ENCODE results near the gene FBXW8. TPM values are rescaled to one million over a fixed set of nuclear protein-coding genes. Genes with fewer than 3 reads are reported as not detected.

FBXW8 gene
- total and polyA plus RNA-seq, 5 donors = 3.3 to 10.2 (median 7.5) TPM

DNA sequence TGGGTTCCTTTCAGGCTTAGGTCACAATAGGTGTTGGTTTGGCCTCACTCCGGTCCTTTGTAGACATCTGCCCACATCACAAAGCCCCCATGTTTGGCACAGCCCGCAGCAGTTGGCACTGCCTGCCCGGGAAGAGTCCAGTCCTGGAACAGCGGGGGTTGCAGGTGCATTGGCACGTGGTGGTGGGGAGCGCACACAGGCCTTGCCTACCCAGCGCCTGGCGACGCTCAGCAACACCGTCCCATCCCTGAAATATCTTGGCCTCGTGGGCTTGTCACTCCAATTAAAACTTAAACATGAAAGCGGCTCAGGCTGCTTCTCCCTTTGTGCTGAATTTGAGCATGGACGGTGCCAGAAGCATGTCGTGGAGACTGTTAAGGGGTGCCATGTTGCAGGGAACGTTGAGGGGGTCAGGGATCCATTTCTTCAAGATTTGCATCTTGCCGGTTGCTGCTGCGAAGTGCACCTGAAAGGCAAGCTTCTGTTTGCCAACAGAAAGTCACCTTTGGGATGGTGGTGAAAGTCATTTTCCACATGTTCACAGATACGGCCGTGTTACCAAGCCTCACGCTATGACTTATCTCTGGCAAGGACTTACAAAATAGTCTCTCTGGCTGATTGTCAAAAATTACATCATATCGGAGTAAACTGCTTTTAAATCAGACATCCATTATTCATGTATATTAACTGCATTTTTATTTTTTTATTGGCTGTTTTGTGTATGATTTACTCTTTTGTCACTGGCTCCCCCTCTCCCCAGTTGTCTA is 91.5 kb downstream of the FBXW8 start:
- Histone ChIP-seq H3K4me1 (ENCODE audit: control insufficient read depth, insufficient read depth, low read length) (no peaks in the 10 kb centered on the region), H3K27me3 (ENCODE audit: control insufficient read depth, insufficient read depth) (no peaks in the 10 kb centered on the region), H3K27ac (ENCODE audit: low read length) (no peak overlapping the region), H3K9me3 (ENCODE audit: control insufficient read depth, low read length) (no peaks in the 10 kb centered on the region), H3K4me3 (ENCODE audit: low read length) (no peak overlapping the region)
- ATAC-seq = peak in 1 of 2 donors; percentile 25
- intact Hi-C loops (cut with DNase I) = no loop called here
- no peak for DNase-seq
- 66% methylated on average over 21 of the region's 21 CpGs for WGBS

DNA sequence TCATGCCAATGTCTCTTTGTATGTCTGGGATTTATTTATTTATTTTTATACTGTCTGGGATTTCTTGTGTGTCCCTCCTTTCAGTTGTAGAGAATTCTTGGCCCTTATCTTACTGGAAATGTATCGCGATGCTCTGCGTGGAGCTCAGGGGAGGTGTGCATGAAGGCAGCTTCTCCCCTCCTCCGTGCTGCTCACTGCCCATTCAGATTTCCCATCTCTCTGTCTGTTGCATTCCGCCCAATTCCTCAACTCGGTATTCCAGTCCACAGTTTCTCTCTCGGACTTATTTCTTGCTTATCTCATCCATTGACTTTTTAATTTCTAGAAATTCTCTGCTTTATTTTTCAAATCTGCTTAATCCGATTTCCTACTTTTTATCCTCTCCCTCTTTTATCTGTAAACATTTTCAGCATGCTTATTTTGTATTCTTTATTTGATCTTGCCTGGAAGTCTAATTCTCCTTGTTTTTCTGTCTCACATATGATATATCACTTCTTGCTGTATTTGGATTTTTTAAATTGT is 93.2 kb downstream of the FBXW8 start:
- intact Hi-C loops (cut with DNase I) = no loop called here
- 86% methylated on average over 8 of the region's 8 CpGs for WGBS
- no peak for ATAC-seq

DNA sequence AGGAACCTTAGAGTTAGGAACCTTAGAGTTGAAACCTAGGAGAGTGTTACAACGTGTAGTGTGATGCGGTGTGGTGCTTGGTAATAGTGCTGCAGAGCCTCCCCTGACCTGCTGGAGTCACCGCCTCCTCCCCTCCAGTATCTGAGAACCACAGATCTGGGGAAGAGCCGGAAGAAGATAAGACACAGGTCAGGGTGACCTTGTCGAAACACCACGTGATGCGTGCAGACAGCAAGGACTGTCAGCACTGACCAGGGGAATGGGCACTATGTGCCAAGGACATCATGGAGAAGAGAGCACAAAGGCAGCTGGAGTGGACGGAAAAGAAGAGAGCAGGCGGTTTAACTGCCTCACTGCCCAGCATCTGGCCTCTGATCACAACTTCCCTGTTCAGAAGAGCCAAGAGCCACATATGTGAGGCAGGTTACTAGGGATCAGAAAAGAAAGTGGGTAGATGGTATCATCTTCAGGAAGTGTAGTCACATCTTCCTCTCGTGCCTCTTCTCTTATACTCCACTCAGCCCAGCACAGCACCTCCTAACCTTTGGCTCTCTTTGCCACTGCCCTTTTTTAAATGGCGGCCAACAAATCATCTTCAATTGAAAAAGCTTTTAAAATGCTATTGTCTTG is 94.8 kb downstream of the FBXW8 start:
- no peaks in the 10 kb centered on the region for H3K27me3 ChIP-seq (ENCODE audit: control insufficient read depth, insufficient read depth)
- no peaks in the 10 kb centered on the region for H3K9me3 ChIP-seq (ENCODE audit: control insufficient read depth, low read length)
- no peak overlapping the region for H3K4me3 ChIP-seq (ENCODE audit: low read length)
- ATAC-seq = no peak
- 79% methylated on average over 11 of the region's 11 CpGs for WGBS
- H3K27ac ChIP-seq (ENCODE audit: low read length) = no peak overlapping the region
- no peaks in the 10 kb centered on the region for H3K4me1 ChIP-seq (ENCODE audit: control insufficient read depth, insufficient read depth, low read length)
- no peak for DNase-seq
- intact Hi-C loops (cut with DNase I) = no loop called here

More for the DNA sequence above, 93.2 kb downstream of the FBXW8 start:
- Histone ChIP-seq H3K4me1 (ENCODE audit: control insufficient read depth, insufficient read depth, low read length) (no peaks in the 10 kb centered on the region), H3K27ac (ENCODE audit: low read length) (no peak overlapping the region), H3K9me3 (ENCODE audit: control insufficient read depth, low read length) (no peaks in the 10 kb centered on the region), H3K27me3 (ENCODE audit: control insufficient read depth, insufficient read depth) (no peaks in the 10 kb centered on the region), H3K4me3 (ENCODE audit: low read length) (no peak overlapping the region)
- no peak for DNase-seq

DNA sequence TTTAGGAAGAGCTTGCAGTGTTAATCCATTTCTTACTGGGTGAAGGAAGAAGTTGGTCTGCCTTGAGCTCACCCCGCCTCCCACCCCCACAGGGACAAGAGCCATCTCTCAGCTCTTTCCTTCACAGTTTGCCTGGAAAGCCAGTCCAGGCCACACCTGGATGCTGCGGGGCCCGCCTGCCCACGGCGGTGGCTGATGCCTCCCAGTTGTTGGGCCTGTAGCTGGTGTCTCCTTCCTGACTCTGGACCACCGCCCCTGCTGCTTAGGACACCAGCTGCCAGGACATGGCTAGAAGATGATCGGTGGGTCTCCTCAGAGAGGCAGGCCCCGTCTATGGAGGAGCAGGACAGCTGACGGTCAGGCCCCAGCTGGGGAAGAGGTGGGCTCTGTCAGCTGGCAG is 95.6 kb downstream of the FBXW8 start:
- no peaks in the 10 kb centered on the region for H3K27me3 ChIP-seq (ENCODE audit: control insufficient read depth, insufficient read depth)
- H3K4me1 ChIP-seq (ENCODE audit: control insufficient read depth, insufficient read depth, low read length) = no peaks in the 10 kb centered on the region
- no peak overlapping the region for H3K27ac ChIP-seq (ENCODE audit: low read length)
- 93% methylated on average over 9 of the region's 9 CpGs for WGBS
- intact Hi-C loops (cut with DNase I) = no loop called here
- ATAC-seq (no peak), DNase-seq (no peak)
- H3K4me3 ChIP-seq (ENCODE audit: low read length) = no peak overlapping the region
- no peaks in the 10 kb centered on the region for H3K9me3 ChIP-seq (ENCODE audit: control insufficient read depth, low read length)

DNA sequence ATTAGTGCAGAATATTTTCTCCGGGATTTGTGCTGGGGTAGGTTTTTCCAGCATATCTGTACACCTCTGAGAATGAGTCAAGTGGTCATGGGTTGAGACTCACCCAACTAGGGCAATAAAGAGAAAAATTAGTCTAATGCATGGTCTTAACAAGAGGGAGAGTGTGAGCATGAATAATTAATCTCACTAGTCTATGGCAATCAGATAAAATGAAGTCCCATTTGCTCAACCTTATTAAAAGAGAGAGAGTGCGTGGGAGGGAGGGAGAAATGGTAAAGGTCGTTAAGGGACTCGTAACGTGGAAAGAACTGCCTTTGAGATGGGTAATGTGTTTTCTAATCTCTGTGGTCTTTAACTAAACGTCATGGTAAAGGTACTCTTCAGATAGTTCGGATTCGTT is 96.8 kb downstream of the FBXW8 start:
- intact Hi-C loops (cut with DNase I) = no loop called here
- H3K27ac ChIP-seq (ENCODE audit: low read length) = no peak overlapping the region
- ATAC-seq = no peak
- H3K9me3 ChIP-seq (ENCODE audit: control insufficient read depth, low read length) = no peaks in the 10 kb centered on the region
- WGBS = 82% methylated on average over 8 of the region's 8 CpGs
- H3K4me3 ChIP-seq (ENCODE audit: low read length) = no peak overlapping the region
- no peak for DNase-seq
- H3K4me1 ChIP-seq (ENCODE audit: control insufficient read depth, insufficient read depth, low read length) = peaks cover 1% of the 10 kb centered on the region
- H3K27me3 ChIP-seq (ENCODE audit: control insufficient read depth, insufficient read depth) = no peaks in the 10 kb centered on the region

DNA sequence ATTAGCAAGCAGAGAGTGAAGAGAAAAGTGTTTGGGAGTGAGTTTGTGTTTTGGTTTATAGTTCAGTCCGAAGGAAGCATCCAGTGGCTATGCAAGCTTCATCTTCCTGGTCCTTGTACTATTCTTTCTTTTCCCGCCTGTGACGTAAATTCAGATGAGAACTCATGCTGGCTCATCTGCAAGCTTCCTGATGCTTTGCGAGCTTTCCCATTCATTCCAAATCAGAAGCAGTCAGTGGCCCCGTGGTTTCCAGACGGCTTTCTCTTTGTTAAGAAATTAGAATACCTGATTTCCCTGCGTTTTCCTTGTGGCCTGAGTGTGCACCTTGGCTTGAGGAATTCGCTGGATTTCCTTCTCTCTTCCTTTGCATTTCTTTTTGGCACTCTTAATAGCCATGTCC is 99.0 kb downstream of the FBXW8 start:
- no peak for ATAC-seq
- intact Hi-C loops (cut with DNase I) = no loop called here
- Histone ChIP-seq H3K4me1 (ENCODE audit: control insufficient read depth, insufficient read depth, low read length) (peaks cover 1% of the 10 kb centered on the region), H3K9me3 (ENCODE audit: control insufficient read depth, low read length) (no peaks in the 10 kb centered on the region), H3K27ac (ENCODE audit: low read length) (no peak overlapping the region), H3K27me3 (ENCODE audit: control insufficient read depth, insufficient read depth) (no peaks in the 10 kb centered on the region), H3K4me3 (ENCODE audit: low read length) (no peak overlapping the region)
- WGBS = 83% methylated on average over 8 of the region's 8 CpGs
- DNase-seq = no peak

DNA sequence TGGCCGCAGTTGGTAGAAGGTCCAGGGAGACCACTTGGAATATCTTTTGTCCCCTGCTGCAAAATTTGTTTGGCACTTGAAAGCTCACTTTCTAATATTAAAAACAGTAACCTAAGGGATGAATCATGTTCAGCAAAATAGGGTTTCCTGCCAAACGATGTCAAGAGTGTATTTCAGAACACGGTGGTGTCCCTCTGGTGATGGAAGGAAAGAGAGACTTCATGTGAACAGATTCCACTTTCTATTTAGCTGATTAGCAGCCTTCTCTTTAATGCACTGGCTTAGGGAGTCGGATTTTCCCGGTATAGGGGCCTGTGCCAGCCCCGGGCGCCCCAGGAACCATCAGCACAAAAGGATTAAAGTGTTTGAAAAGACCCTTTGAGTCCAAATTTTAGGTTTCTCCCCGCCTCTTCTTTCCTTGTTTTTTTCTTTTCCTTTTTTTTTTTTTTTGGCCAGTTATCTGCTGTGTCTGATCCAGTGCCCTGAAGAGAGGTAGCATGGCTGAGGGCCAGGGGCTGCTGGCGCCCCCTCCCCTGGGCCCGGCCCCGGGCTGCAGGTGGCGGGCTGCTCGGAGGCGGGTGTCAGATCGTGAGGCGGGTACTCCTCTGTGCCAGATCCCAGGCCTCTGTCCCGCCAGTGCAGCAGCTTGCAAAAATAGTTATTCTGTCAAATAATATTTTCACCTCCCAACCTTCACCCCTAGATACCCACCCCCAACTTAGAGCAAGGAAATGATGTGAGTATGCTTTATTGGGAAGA is 100.1 kb downstream of the FBXW8 start:
- ATAC-seq (peak; percentile 34 to 49), DNase-seq (no peak)
- intact Hi-C loops (cut with DNase I) = no loop called here
- H3K27me3 ChIP-seq (ENCODE audit: control insufficient read depth, insufficient read depth) = no peaks in the 10 kb centered on the region
- no peak overlapping the region for H3K27ac ChIP-seq (ENCODE audit: low read length)
- H3K9me3 ChIP-seq (ENCODE audit: control insufficient read depth, low read length) = no peaks in the 10 kb centered on the region
- peaks cover 1% of the 10 kb centered on the region for H3K4me1 ChIP-seq (ENCODE audit: control insufficient read depth, insufficient read depth, low read length)
- 78% methylated on average over 17 of the region's 17 CpGs for WGBS
- no peak overlapping the region for H3K4me3 ChIP-seq (ENCODE audit: low read length)

DNA sequence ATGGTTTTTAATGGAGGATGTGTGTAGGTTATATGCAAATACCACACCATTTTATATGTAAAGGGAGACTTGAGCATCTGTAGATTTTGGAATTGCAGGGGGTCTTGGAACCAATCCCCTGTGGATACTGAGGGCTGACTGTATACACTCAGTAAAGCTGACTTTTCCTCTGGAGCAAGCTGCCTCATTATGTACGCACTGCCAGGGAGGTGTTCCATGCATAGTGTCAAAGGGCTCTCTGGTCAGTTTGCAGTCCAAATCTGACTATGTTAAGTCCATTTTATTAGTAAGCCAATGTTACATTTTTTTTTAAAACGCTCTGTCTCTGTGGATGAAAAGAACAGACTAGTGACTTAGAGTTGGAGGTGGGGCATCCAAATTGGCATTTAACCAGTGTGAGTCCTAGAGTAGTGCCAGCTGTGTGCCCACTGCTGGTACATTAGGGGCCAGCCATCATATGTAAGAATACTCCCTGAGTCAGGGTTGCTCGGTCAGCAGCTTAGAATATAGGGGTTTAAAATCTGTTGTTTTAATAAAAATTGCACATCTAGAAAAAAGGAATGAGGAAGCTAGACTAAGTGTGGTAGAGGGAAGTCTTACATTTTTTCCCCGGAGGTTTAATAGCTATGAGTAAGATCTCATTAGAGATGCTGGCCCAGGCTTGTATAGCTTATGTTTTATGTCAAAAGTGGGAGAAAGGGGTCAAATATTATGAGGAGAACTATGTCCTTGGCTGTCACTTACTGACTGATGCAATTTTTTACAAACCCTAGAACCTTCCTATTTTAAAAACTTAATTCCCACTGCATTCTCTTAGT is 101.4 kb downstream of the FBXW8 start:
- Histone ChIP-seq H3K27me3 (ENCODE audit: control insufficient read depth, insufficient read depth) (no peaks in the 10 kb centered on the region), H3K27ac (ENCODE audit: low read length) (no peak overlapping the region), H3K4me3 (ENCODE audit: low read length) (no peak overlapping the region), H3K9me3 (ENCODE audit: control insufficient read depth, low read length) (no peaks in the 10 kb centered on the region), H3K4me1 (ENCODE audit: control insufficient read depth, insufficient read depth, low read length) (peaks cover 1% of the 10 kb centered on the region)
- intact Hi-C loops (cut with DNase I) = no loop called here
- DNase-seq = no peak
- no peak for ATAC-seq
- WGBS = 78% methylated on average over 4 of the region's 4 CpGs

DNA sequence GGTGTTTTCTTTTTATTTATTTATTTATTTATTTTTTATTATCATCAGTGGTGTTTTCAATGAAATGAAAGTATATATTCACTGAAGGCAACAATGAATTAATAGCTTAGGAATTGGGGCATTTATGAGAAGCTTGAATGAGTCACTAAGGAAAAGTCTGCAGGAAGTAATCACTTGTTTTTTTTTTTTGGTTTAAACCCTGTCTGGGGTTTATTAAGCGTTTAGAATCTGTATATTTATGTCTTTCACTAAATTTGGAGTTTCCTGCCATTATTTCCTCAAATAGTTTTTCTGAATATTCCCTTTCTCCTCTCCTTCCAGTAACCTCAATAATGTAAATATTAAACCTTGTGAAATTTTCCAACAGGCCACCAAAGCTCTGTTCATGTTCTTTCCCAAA is 103.0 kb downstream of the FBXW8 start:
- H3K4me1 ChIP-seq (ENCODE audit: control insufficient read depth, insufficient read depth, low read length) = peaks cover 1% of the 10 kb centered on the region
- H3K27me3 ChIP-seq (ENCODE audit: control insufficient read depth, insufficient read depth) = no peaks in the 10 kb centered on the region
- ATAC-seq (no peak), DNase-seq (no peak)
- H3K4me3 ChIP-seq (ENCODE audit: low read length) = no peak overlapping the region
- H3K27ac ChIP-seq (ENCODE audit: low read length) = no peak overlapping the region
- H3K9me3 ChIP-seq (ENCODE audit: control insufficient read depth, low read length) = no peaks in the 10 kb centered on the region
- WGBS = 82% methylated on average over 1 of the region's 1 CpG
- intact Hi-C loops (cut with DNase I) = no loop called here

DNA sequence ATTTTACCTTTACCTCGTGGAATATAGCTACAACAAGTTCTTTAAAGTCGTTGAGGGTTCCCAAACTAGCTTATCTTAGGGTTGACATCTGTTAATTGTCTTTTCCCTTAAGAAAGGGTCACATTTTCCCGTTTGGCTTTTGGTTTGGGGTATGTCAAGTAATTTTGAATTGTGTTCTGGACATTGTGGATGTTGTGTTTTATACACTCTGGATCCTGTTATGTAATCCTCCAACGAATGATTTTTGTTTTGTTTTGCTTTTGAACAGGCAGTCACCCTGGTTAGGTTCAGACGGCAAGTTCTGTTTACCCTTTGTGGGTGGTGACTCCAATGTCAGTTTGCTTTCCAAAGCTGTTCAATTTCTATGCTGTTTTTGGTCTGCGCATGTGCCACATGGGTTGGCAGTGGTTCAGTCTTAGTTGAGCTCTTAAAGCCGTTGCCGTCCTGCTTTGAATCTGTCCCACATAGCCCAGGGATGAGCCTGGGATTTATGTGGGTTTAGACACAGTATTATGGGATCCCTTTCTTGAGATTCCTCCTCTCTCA is 103.7 kb downstream of the FBXW8 start:
- ATAC-seq (no peak), DNase-seq (no peak)
- intact Hi-C loops (cut with DNase I) = no loop called here

More for the DNA sequence above, 103.7 kb downstream of the FBXW8 start:
- Histone ChIP-seq H3K9me3 (ENCODE audit: control insufficient read depth, low read length) (no peaks in the 10 kb centered on the region), H3K4me1 (ENCODE audit: control insufficient read depth, insufficient read depth, low read length) (peaks cover 1% of the 10 kb centered on the region), H3K4me3 (ENCODE audit: low read length) (no peak overlapping the region), H3K27me3 (ENCODE audit: control insufficient read depth, insufficient read depth) (no peaks in the 10 kb centered on the region), H3K27ac (ENCODE audit: low read length) (no peak overlapping the region)
- 96% methylated on average over 8 of the region's 8 CpGs for WGBS

All from right cardiac atrium (tissue), 5 donors.